ENCODE data around the gene SLC46A2.

- TF ChIP-seq CTCF (conservative IDR thresholded peaks at IDR 0.05; ENCODE audit: low read depth, low read length) = no peak
- no peak for TF ChIP-seq EZH2 (IDR thresholded peaks at IDR 0.05; ENCODE audit: borderline replicate concordance, low read depth, low read length, poor library complexity, severe bottlenecking)
Measured at GRCh38 chr9:112885324-112885723, 5.4 kb downstream of the SLC46A2 start.
